OCI-LY1 (cell line): ENCODE data around the gene PTPRM.

Experiments
- H2AFZ ChIP-seq: fragments of 200-600 bp; sonication (generic), shearing (Covaris generic); 2 replicates; pipeline ENCODE4 v1.6.0; 2014; ENCODE audit warnings: antibody characterized with exemption, mild to moderate bottlenecking, low read length
- H3F3A ChIP-seq: fragments of 200-600 bp; sonication (generic), shearing (Covaris generic); 2 replicates; pipeline ENCODE4 v1.6.0; 2014; ENCODE audit warnings: mild to moderate bottlenecking, antibody characterized with exemption, low read length, moderate library complexity; ENCODE audit not compliant: insufficient read depth
- H3K27ac ChIP-seq: fragments of 200-600 bp; sonication (generic); 2 replicates; pipeline ENCODE4 v1.5.1; 2014; ENCODE audit warnings: low read length, mixed run types, mild to moderate bottlenecking, low read depth; ENCODE audit not compliant: poor library complexity, severe bottlenecking
- H3K27me3 ChIP-seq: fragments of 200-600 bp; sonication (generic); 2 replicates; pipeline ENCODE4 v1.6.0; 2014; ENCODE audit warnings: antibody characterized with exemption, mild to moderate bottlenecking, low read length, moderate library complexity; ENCODE audit not compliant: insufficient read depth
- H3K36me3 ChIP-seq: fragments of 200-600 bp; sonication (generic); 2 replicates; pipeline ENCODE4 v1.6.1; 2014; ENCODE audit warnings: mild to moderate bottlenecking, antibody characterized with exemption, low read length, moderate library complexity, mixed read lengths; ENCODE audit not compliant: insufficient read depth
- H3K4me1 ChIP-seq: fragments of 200-600 bp; sonication (generic); 2 replicates; pipeline ENCODE4 v1.5.1; 2014; ENCODE audit warnings: mild to moderate bottlenecking, low read length, moderate library complexity; ENCODE audit not compliant: insufficient read depth, severe bottlenecking
- H3K4me2 ChIP-seq: fragments of 200-600 bp; sonication (generic), shearing (Covaris generic); 2 replicates; pipeline ENCODE4 v1.6.1; 2014; ENCODE audit warnings: low read length
- H3K4me3 ChIP-seq: fragments of 200-600 bp; sonication (generic); 2 replicates; pipeline ENCODE4 v1.5.1; 2014; ENCODE audit warnings: low read length, low read depth, mild to moderate bottlenecking, mixed read lengths; ENCODE audit not compliant: poor library complexity, severe bottlenecking
- H3K79me2 ChIP-seq: fragments of 200-600 bp; shearing (Covaris generic); 2 replicates; pipeline ENCODE4 v1.6.1; 2016; ENCODE audit warnings: mixed run types, low read length, mixed read lengths; ENCODE audit not compliant: insufficient read depth
- H3K9ac ChIP-seq: fragments of 200-600 bp; sonication (generic), shearing (Covaris generic); 2 replicates; pipeline ENCODE4 v1.6.1; 2014; ENCODE audit warnings: mild to moderate bottlenecking, low read length, mixed read lengths
- H3K9me2 ChIP-seq: fragments of 200-600 bp; sonication (generic), shearing (Covaris generic); 2 replicates; pipeline ENCODE4 v1.6.1; 2014; ENCODE audit warnings: low read depth, mild to moderate bottlenecking, low read length, mixed read lengths
- H3K9me3 ChIP-seq: fragments of 200-600 bp; shearing (Covaris generic); 2 replicates; pipeline ENCODE4 v1.6.1; 2014; ENCODE audit warnings: low read length, mixed read lengths
- H4K20me1 ChIP-seq: fragments of 200-600 bp; sonication (generic), shearing (Covaris generic); 2 replicates; pipeline ENCODE4 v1.6.0; 2016; ENCODE audit warnings: mild to moderate bottlenecking, low read length; ENCODE audit not compliant: insufficient read depth
- CTCF ChIP-seq: fragments of 200-600 bp; sonication (generic), shearing (Covaris generic); IDR thresholded peaks from 2 replicates; pipeline ENCODE4 v1.5.1; 2017; ENCODE audit warnings: mild to moderate bottlenecking, antibody characterized with exemption, low read length, moderate library complexity, mixed read lengths
- EZH2 ChIP-seq: fragments of 200-600 bp; sonication (generic), shearing (Covaris generic); IDR thresholded peaks from 2 replicates; pipeline ENCODE4 v1.8.0; 2017; ENCODE audit warnings: borderline replicate concordance, mixed run types, mild to moderate bottlenecking, antibody characterized with exemption, low read length, moderate library complexity, mixed read lengths

Gene PTPRM

GRCh38 chr18:7870266-7870665, 303.1 kb downstream of the PTPRM start:
- no peak overlapping the region for H3K4me3 ChIP-seq
- H3F3A ChIP-seq, result no peaks in the 10 kb centered on the region
- H3K9me2 ChIP-seq, result no peaks in the 10 kb centered on the region
- H3K27ac ChIP-seq, result no peak overlapping the region
- no peaks in the 10 kb centered on the region for H3K36me3 ChIP-seq
- H3K79me2 ChIP-seq, result no peaks in the 10 kb centered on the region
- H3K4me1 ChIP-seq, result no peaks in the 10 kb centered on the region
- no peaks in the 10 kb centered on the region for H3K9me3 ChIP-seq
- H3K9ac ChIP-seq, result no peak overlapping the region
- H3K4me2 ChIP-seq, result no peak overlapping the region
- no peaks in the 10 kb centered on the region for H4K20me1 ChIP-seq
- TF ChIP-seq EZH2 (no peak), CTCF (no peak)
- no peaks in the 10 kb centered on the region for H3K27me3 ChIP-seq
- H2AFZ ChIP-seq, result no peak overlapping the region

GRCh38 chr18:7870855-7871254, 303.7 kb downstream of the PTPRM start:
- Histone ChIP-seq H3K27ac (no peak overlapping the region), H3F3A (no peaks in the 10 kb centered on the region), H4K20me1 (no peaks in the 10 kb centered on the region), H3K79me2 (no peaks in the 10 kb centered on the region), H3K4me2 (no peak overlapping the region), H3K27me3 (no peaks in the 10 kb centered on the region), H3K9me2 (no peaks in the 10 kb centered on the region), H3K4me1 (no peaks in the 10 kb centered on the region), H3K36me3 (no peaks in the 10 kb centered on the region), H3K4me3 (no peak overlapping the region), H3K9ac (no peak overlapping the region), H2AFZ (no peak overlapping the region), H3K9me3 (no peaks in the 10 kb centered on the region)
- TF ChIP-seq CTCF, result no peak
- no peak for TF ChIP-seq EZH2

- Histone ChIP-seq H3K9me2 (no peaks in the 10 kb centered on the region), H3K4me3 (no peak overlapping the region), H4K20me1 (no peaks in the 10 kb centered on the region), H2AFZ (no peak overlapping the region), H3K9ac (no peak overlapping the region), H3K4me1 (no peaks in the 10 kb centered on the region), H3K27ac (no peak overlapping the region), H3K27me3 (no peaks in the 10 kb centered on the region), H3K4me2 (no peak overlapping the region), H3K9me3 (no peaks in the 10 kb centered on the region), H3K79me2 (no peaks in the 10 kb centered on the region), H3F3A (no peaks in the 10 kb centered on the region), H3K36me3 (no peaks in the 10 kb centered on the region)
- TF ChIP-seq CTCF, result no peak
These were observed 304.7 kb downstream of the PTPRM start for GRCh38 chr18:7871560-7872456.
